Liver (tissue), 3 donors: Measurements from ENCODE around the gene PLXDC1.

Experiments used
- CTCF ChIP-seq: fragments of 150-350 bp; IDR thresholded peaks from 2 replicates; pipeline ENCODE4 v1.5.1; 2017; ENCODE audit warnings: improper control_type of control experiment, low read depth, low read length; ENCODE audit not compliant: missing input control
- GABPA ChIP-seq, 2 donors: IDR thresholded peaks in 1 of 2; conservative IDR thresholded peaks in 1 of 2; 2 replicates each; pipeline ENCODE4 v1.6.1; 2016; ENCODE audit warnings: antibody characterized with exemption in 2 of 2, mild to moderate bottlenecking in 1 of 2, moderate library complexity in 1 of 2
- HNF4G ChIP-seq: IDR thresholded peaks from 2 replicates; pipeline ENCODE4 v1.6.1; 2016; ENCODE audit warnings: antibody characterized with exemption
- JUND ChIP-seq, 2 donors: IDR thresholded peaks; 2 replicates each; pipeline ENCODE4 v1.6.1; 2016; ENCODE audit warnings: antibody characterized with exemption in 2 of 2
- MAX ChIP-seq: IDR thresholded peaks from 2 replicates; pipeline ENCODE4 v1.6.1; 2016; ENCODE audit warnings: antibody characterized with exemption
- NR2F2 ChIP-seq: IDR thresholded peaks from 2 replicates; pipeline ENCODE4 v1.6.1; 2016; ENCODE audit warnings: antibody characterized with exemption
- RAD21 ChIP-seq, 2 donors: IDR thresholded peaks; 2 replicates each; pipeline ENCODE4 v1.6.1; 2016; ENCODE audit warnings: antibody characterized with exemption in 2 of 2, mild to moderate bottlenecking in 2 of 2
- REST ChIP-seq: IDR thresholded peaks from 2 replicates; pipeline ENCODE4 v1.6.1; 2016; ENCODE audit warnings: antibody characterized with exemption, mild to moderate bottlenecking
- RXRA ChIP-seq, 2 donors: IDR thresholded peaks; 2 replicates each; pipeline ENCODE4 v1.6.1; 2017 to 2018; ENCODE audit warnings: antibody characterized with exemption in 2 of 2, mild to moderate bottlenecking in 1 of 2
- SP1 ChIP-seq: IDR thresholded peaks from 2 replicates; pipeline ENCODE4 v1.6.1; 2018; ENCODE audit warnings: antibody characterized with exemption, mild to moderate bottlenecking
- TAF1 ChIP-seq: conservative IDR thresholded peaks from 2 replicates; pipeline ENCODE4 v1.6.1; 2016; ENCODE audit warnings: antibody characterized with exemption, mild to moderate bottlenecking
- ZBTB33 ChIP-seq: IDR thresholded peaks from 2 replicates; pipeline ENCODE4 v1.6.1; 2016; ENCODE audit warnings: antibody characterized with exemption
- donor health status: healthy.
- donor health status: healthy.

- TF ChIP-seq CTCF, result no peak
- TF ChIP-seq HNF4G, result no peak
- TF ChIP-seq RAD21 (IDR thresholded peaks at IDR 0.05), result no peak
- no peak for TF ChIP-seq JUND (IDR thresholded peaks at IDR 0.05)
- no peak for TF ChIP-seq MAX
- no peak for TF ChIP-seq RXRA (IDR thresholded peaks at IDR 0.05)
- TF ChIP-seq REST, result no peak
- no peak for TF ChIP-seq TAF1
- TF ChIP-seq NR2F2, result no peak
- no peak for TF ChIP-seq SP1
- TF ChIP-seq GABPA (IDR thresholded peaks at IDR 0.05 in 1 of 2, conservative IDR thresholded peaks at IDR 0.05 in 1 of 2), result no peak
- no peak for TF ChIP-seq ZBTB33
Measured at GRCh38 chr17:39134878-39135277, 16.6 kb downstream of the PLXDC1 start.
